ENCODE measurements around the gene RAB7B. TPM values are rescaled to one million over a fixed set of nuclear protein-coding genes. Genes with fewer than 3 reads are reported as not detected.

RAB7B gene
- total RNA-seq, 1 experiment from 2014 or later = 3.6 TPM

DNA sequence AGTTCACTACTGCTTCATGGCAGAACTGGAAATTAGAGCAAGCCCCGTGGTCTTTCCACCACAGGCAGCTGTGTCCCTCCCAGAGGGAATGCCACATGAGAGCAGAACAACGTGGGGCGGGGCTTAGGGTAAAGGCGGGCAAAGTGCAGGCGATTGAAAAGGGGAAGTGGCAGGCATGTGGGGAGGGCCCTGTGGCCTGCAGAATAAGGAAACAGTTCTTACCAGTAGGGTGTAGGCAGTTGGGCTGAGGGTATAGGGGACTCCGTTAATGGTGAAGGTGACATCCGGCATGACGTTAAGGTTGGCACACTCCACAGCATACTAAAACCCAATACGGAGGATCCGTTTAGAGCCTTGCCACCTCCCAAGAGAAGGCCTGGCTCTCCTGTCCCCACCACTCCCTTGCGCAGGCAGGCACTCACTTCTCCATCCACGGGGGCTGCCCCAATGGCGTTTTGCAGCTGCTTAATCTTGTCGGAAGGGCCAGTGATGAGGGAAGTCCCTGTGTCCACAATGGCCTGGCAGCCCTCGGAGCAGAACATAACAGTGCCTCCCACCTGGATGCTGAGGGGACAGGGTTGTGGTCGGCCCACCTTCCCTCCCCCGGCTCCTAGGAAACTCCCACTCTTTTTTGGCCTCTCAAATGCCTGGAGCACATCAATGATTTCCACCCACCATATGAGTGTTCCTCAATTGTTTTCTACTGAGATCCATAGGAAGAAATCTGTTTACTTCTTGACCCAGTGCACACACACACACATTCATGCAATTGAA is 9.1 kb upstream of the RAB7B start:
- Mint-ChIP-seq H3K4me3 (ENCODE audit: unreplicated experiment) (no peak overlapping the region), H3K36me3 (ENCODE audit: insufficient read depth, unreplicated experiment) (no peaks in the 10 kb centered on the region), H3K9me3 (ENCODE audit: unreplicated experiment) (no peaks in the 10 kb centered on the region), H3K27me3 (ENCODE audit: insufficient read depth, unreplicated experiment) (no peaks in the 10 kb centered on the region), H3K4me1 (ENCODE audit: insufficient read depth, unreplicated experiment) (no peaks in the 10 kb centered on the region), H3K27ac (ENCODE audit: low read depth, unreplicated experiment) (no peak overlapping the region)
- POLR2A ChIA-PET = interaction anchor here (0.7 to 1.8 kb wide), 6 partner anchors 9 to 87 kb away, joined by 3 to 6 read pairs (median 4); partner anchors contain the start of gene RAB7B
- BruUV-seq (replicated peaks) = no TSS peak
- CTCF ChIA-PET = interaction anchor here (0.7 to 1.0 kb wide), 2 partner anchors 9 to 92 kb away, joined by 3 read pairs; no protein-coding TSS in a partner anchor
- intact Hi-C loops (cut with micrococcal nuclease) = no loop called here
- no peak for DNase-seq (ENCODE audit: unreplicated experiment)
- TF ChIP-seq, protein P1, sequence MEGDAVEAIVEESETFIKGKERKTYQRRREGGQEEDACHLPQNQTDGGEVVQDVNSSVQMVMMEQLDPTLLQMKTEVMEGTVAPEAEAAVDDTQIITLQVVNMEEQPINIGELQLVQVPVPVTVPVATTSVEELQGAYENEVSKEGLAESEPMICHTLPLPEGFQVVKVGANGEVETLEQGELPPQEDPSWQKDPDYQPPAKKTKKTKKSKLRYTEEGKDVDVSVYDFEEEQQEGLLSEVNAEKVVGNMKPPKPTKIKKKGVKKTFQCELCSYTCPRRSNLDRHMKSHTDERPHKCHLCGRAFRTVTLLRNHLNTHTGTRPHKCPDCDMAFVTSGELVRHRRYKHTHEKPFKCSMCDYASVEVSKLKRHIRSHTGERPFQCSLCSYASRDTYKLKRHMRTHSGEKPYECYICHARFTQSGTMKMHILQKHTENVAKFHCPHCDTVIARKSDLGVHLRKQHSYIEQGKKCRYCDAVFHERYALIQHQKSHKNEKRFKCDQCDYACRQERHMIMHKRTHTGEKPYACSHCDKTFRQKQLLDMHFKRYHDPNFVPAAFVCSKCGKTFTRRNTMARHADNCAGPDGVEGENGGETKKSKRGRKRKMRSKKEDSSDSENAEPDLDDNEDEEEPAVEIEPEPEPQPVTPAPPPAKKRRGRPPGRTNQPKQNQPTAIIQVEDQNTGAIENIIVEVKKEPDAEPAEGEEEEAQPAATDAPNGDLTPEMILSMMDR (IDR thresholded peaks at IDR 0.05; ENCODE audit: unreplicated experiment) = no peak

DNA sequence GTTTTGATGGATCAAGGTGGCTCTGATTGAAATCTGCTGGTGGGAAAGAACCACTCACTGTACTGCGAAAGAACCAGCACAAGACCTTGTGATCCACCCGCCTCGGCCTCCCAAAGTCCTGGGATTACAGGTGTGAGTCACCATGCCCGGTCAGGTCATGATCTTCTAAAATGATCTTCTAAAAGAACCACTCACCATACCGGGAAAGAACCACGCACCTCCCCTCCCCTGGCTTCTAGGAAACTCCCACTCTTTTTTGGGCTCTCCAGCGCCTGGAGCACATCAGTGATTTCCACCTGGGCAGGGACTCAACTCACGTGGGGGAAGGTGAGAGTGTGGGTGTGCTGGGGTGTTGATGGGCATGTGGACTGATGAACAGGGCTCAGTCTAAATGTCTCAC is 7.9 kb upstream of the RAB7B start:
- H3K4me3 Mint-ChIP-seq (ENCODE audit: unreplicated experiment) = no peak overlapping the region
- POLR2A ChIA-PET = interaction anchor here (0.8 to 1.8 kb wide), 5 partner anchors 8 to 86 kb away, joined by 3 to 6 read pairs (median 4); partner anchors contain the start of gene RAB7B
- peak; percentile 54 for DNase-seq (ENCODE audit: unreplicated experiment)
- no peaks in the 10 kb centered on the region for H3K36me3 Mint-ChIP-seq (ENCODE audit: insufficient read depth, unreplicated experiment)
- intact Hi-C loops (cut with micrococcal nuclease) = no loop called here
- no peaks in the 10 kb centered on the region for H3K27me3 Mint-ChIP-seq (ENCODE audit: insufficient read depth, unreplicated experiment)
- no peak overlapping the region for H3K27ac Mint-ChIP-seq (ENCODE audit: low read depth, unreplicated experiment)
- H3K4me1 Mint-ChIP-seq (ENCODE audit: insufficient read depth, unreplicated experiment) = no peaks in the 10 kb centered on the region
- no TSS peak for BruUV-seq (replicated peaks)
- CTCF ChIA-PET = interaction anchor here (2.5 kb wide), 1 partner anchor 19 kb away, joined by 11 read pairs; no protein-coding TSS in a partner anchor
- no peaks in the 10 kb centered on the region for H3K9me3 Mint-ChIP-seq (ENCODE audit: unreplicated experiment)
- TF ChIP-seq, protein P1 (IDR thresholded peaks at IDR 0.05; ENCODE audit: unreplicated experiment) = no peak

DNA sequence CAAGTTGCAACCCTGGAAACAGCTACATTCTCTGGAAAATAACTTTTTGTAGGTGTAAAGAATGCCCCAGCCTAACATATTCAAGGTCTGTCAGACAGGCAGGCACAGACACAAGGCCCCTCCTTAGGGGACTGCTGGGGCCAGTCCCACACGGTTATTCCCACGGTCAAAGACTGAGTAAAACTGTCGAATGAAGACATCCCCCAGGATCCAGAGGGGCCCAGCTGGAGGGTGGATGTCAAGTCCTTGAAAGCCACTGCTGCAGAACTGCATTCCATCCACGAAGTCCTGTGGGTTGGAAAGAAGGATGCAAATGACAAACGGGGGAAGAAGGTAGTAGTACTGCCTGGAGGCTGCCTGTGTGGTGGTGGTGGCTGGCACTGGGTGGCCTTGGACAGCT is 6.9 kb upstream of the RAB7B start:
- intact Hi-C loops (cut with micrococcal nuclease) = no loop called here
- H3K27me3 Mint-ChIP-seq (ENCODE audit: insufficient read depth, unreplicated experiment) = no peaks in the 10 kb centered on the region
- no peak overlapping the region for H3K27ac Mint-ChIP-seq (ENCODE audit: low read depth, unreplicated experiment)
- POLR2A ChIA-PET = interaction anchor here (0.6 to 1.0 kb wide), 2 partner anchors 20 to 1017 kb away, joined by 3 read pairs; no protein-coding TSS in a partner anchor
- no TSS peak for BruUV-seq (replicated peaks)
- H3K9me3 Mint-ChIP-seq (ENCODE audit: unreplicated experiment) = no peaks in the 10 kb centered on the region
- TF ChIP-seq, protein P1 (IDR thresholded peaks at IDR 0.05; ENCODE audit: unreplicated experiment) = no peak
- DNase-seq (ENCODE audit: unreplicated experiment) = no peak
- H3K4me3 Mint-ChIP-seq (ENCODE audit: unreplicated experiment) = no peak overlapping the region
- H3K4me1 Mint-ChIP-seq (ENCODE audit: insufficient read depth, unreplicated experiment) = no peaks in the 10 kb centered on the region
- H3K36me3 Mint-ChIP-seq (ENCODE audit: insufficient read depth, unreplicated experiment) = no peaks in the 10 kb centered on the region
- CTCF ChIA-PET = interaction anchor here (0.7 to 2.5 kb wide), 2 partner anchors 20 to 90 kb away, joined by 3 to 11 read pairs; no protein-coding TSS in a partner anchor

DNA sequence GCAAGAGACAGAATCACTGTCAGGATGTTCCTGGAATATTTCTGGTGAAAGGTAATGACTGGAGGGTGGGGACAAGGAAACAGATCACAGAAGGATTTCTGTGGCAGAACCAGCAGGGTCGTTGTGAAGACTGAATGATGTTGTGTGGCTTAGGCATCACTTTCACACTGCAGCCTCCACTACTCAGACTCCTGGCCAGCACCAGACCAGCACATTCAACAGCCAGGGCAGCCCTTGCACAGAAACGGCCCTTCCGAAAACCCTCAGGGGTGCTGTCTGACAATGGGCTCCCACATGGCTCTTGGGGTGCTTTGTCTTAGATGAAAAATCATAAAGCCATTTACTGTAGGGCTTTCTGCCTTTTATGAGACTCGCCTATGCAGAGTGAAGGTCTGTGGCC is 3.8 kb upstream of the RAB7B start:
- H3K27me3 Mint-ChIP-seq (ENCODE audit: insufficient read depth, unreplicated experiment) = no peaks in the 10 kb centered on the region
- peaks cover 26% of the 10 kb centered on the region for H3K4me1 Mint-ChIP-seq (ENCODE audit: insufficient read depth, unreplicated experiment)
- no peak overlapping the region for H3K27ac Mint-ChIP-seq (ENCODE audit: low read depth, unreplicated experiment)
- intact Hi-C loops (cut with micrococcal nuclease) = no loop called here
- BruUV-seq (replicated peaks) = no TSS peak
- DNase-seq (ENCODE audit: unreplicated experiment) = no peak
- no peaks in the 10 kb centered on the region for H3K36me3 Mint-ChIP-seq (ENCODE audit: insufficient read depth, unreplicated experiment)
- ChIA-PET CTCF (interaction anchor here (0.9 to 2.9 kb wide), 6 partner anchors 9 to 1272 kb away, joined by 3 to 14 read pairs (median 6); no protein-coding TSS in a partner anchor), POLR2A (interaction anchor here (1.0 to 1.2 kb wide), 2 partner anchors 19 to 23 kb away, joined by 3 to 6 read pairs; no protein-coding TSS in a partner anchor)
- H3K4me3 Mint-ChIP-seq (ENCODE audit: unreplicated experiment) = no peak overlapping the region
- TF ChIP-seq, protein P1 (IDR thresholded peaks at IDR 0.05; ENCODE audit: unreplicated experiment) = no peak
- H3K9me3 Mint-ChIP-seq (ENCODE audit: unreplicated experiment) = no peaks in the 10 kb centered on the region
